ENCODE data around the gene ARHGAP23. TPM values are rescaled to one million over a fixed set of nuclear protein-coding genes. Genes with fewer than 3 reads are reported as not detected.

Gene ARHGAP23
- total and polyA plus RNA-seq, 2 experiments from 2014 or later, result 16.0 to 30.0 TPM

- DNase-seq (ENCODE audit: low spot score), result peak; percentile 62
- Histone ChIP-seq H3K4me3 (peak overlapping the region; percentile 95), H3K27ac (peak overlapping the region; percentile 56), H3K4me2 (peak overlapping the region; percentile 99), H3K4me1 (ENCODE audit: insufficient read depth) (peaks cover 13% of the 10 kb centered on the region), H2AFZ (peak overlapping the region; percentile 68), H3K79me2 (peaks cover 4% of the 10 kb centered on the region), H4K20me1 (ENCODE audit: insufficient read depth, poor library complexity, severe bottlenecking) (no peaks in the 10 kb centered on the region), H3K9me3 (ENCODE audit: low read depth) (no peaks in the 10 kb centered on the region), H3K36me3 (replicated peaks; ENCODE audit: insufficient read depth, low read depth) (no peaks in the 10 kb centered on the region), H3K9me2 (replicated peaks; ENCODE audit: insufficient read depth) (no peaks in the 10 kb centered on the region), H3K27me3 (no peaks in the 10 kb centered on the region)
- WGBS (ENCODE audit: low lambda C conversion rate, missing lambda C conversion rate), result 21% methylated on average over 4 of the region's 56 CpGs
- TF ChIP-seq CTCF (IDR thresholded peaks at IDR 0.05; ENCODE audit: poor library complexity) (no peak), EZH2 (IDR thresholded peaks at IDR 0.05; ENCODE audit: borderline replicate concordance) (no peak), EZH2phosphoT487 (IDR thresholded peaks at IDR 0.05; ENCODE audit: low read depth, severe bottlenecking, unreplicated experiment) (no peak)
These were observed 543 bp downstream of the ARHGAP23 start for GRCh38 chr17:38428643-38429371.

GRCh38 chr17:38429476-38430100, 1.3 kb downstream of the ARHGAP23 start:
- Histone ChIP-seq H3K79me2 (peaks cover 4% of the 10 kb centered on the region), H3K9me3 (ENCODE audit: low read depth) (no peaks in the 10 kb centered on the region), H3K27me3 (no peaks in the 10 kb centered on the region), H3K27ac (peak overlapping the region; percentile 56), H2AFZ (peak overlapping the region; percentile 68), H3K36me3 (replicated peaks; ENCODE audit: insufficient read depth, low read depth) (no peaks in the 10 kb centered on the region), H3K9me2 (replicated peaks; ENCODE audit: insufficient read depth) (no peaks in the 10 kb centered on the region), H3K4me2 (peak overlapping the region; percentile 99), H4K20me1 (ENCODE audit: insufficient read depth, poor library complexity, severe bottlenecking) (no peaks in the 10 kb centered on the region), H3K4me1 (ENCODE audit: insufficient read depth) (peaks cover 13% of the 10 kb centered on the region), H3K4me3 (no peak overlapping the region)
- WGBS (ENCODE audit: low lambda C conversion rate, missing lambda C conversion rate), result 75% methylated on average over 8 of the region's 9 CpGs
- no peak for DNase-seq (ENCODE audit: low spot score)
- TF ChIP-seq EZH2 (IDR thresholded peaks at IDR 0.05; ENCODE audit: borderline replicate concordance), result no peak
- no peak for TF ChIP-seq CTCF (IDR thresholded peaks at IDR 0.05; ENCODE audit: poor library complexity)
- TF ChIP-seq EZH2phosphoT487 (IDR thresholded peaks at IDR 0.05; ENCODE audit: low read depth, severe bottlenecking, unreplicated experiment), result no peak

GRCh38 chr17:38430316-38430715, 2.1 kb downstream of the ARHGAP23 start:
- H3K27ac ChIP-seq, result peak overlapping the region; percentile 56
- no peaks in the 10 kb centered on the region for H3K9me3 ChIP-seq (ENCODE audit: low read depth)
- TF ChIP-seq EZH2 (IDR thresholded peaks at IDR 0.05; ENCODE audit: borderline replicate concordance) (no peak), EZH2phosphoT487 (IDR thresholded peaks at IDR 0.05; ENCODE audit: low read depth, severe bottlenecking, unreplicated experiment) (no peak), CTCF (IDR thresholded peaks at IDR 0.05; ENCODE audit: poor library complexity) (no peak)
- no peaks in the 10 kb centered on the region for H3K27me3 ChIP-seq
- H4K20me1 ChIP-seq (ENCODE audit: insufficient read depth, poor library complexity, severe bottlenecking), result no peaks in the 10 kb centered on the region
- no peaks in the 10 kb centered on the region for H3K9me2 ChIP-seq (replicated peaks; ENCODE audit: insufficient read depth)
- no peak for DNase-seq (ENCODE audit: low spot score)
- 55% methylated on average over 3 of the region's 3 CpGs for WGBS (ENCODE audit: low lambda C conversion rate, missing lambda C conversion rate)
- peaks cover 13% of the 10 kb centered on the region for H3K4me1 ChIP-seq (ENCODE audit: insufficient read depth)
- no peak overlapping the region for H2AFZ ChIP-seq
- H3K4me3 ChIP-seq, result no peak overlapping the region
- H3K79me2 ChIP-seq, result peaks cover 4% of the 10 kb centered on the region
- H3K36me3 ChIP-seq (replicated peaks; ENCODE audit: insufficient read depth, low read depth), result no peaks in the 10 kb centered on the region
- peak overlapping the region; percentile 99 for H3K4me2 ChIP-seq

Data from hepatocyte (in vitro differentiated cells).